A549 treated with CORT108297 at 1 μM for 4 hours (cell line): ENCODE measurements around the gene SLC4A8. TPM values are rescaled to one million over a fixed set of nuclear protein-coding genes. Genes with fewer than 3 reads are reported as not detected.

Experiments used
- total RNA-seq: library from RNA; stranded (reverse); fragments of 200-300 nt; extraction: Qiagen RNA extraction; gene quantifications from 5 replicates; pipeline ENCODE4 v1.2.3, GENCODE V29; 2022

The SLC4A8 gene
- total RNA-seq, result 0.82 to 1.6 TPM (median 1.2 TPM) in 5 replicates

DNA sequence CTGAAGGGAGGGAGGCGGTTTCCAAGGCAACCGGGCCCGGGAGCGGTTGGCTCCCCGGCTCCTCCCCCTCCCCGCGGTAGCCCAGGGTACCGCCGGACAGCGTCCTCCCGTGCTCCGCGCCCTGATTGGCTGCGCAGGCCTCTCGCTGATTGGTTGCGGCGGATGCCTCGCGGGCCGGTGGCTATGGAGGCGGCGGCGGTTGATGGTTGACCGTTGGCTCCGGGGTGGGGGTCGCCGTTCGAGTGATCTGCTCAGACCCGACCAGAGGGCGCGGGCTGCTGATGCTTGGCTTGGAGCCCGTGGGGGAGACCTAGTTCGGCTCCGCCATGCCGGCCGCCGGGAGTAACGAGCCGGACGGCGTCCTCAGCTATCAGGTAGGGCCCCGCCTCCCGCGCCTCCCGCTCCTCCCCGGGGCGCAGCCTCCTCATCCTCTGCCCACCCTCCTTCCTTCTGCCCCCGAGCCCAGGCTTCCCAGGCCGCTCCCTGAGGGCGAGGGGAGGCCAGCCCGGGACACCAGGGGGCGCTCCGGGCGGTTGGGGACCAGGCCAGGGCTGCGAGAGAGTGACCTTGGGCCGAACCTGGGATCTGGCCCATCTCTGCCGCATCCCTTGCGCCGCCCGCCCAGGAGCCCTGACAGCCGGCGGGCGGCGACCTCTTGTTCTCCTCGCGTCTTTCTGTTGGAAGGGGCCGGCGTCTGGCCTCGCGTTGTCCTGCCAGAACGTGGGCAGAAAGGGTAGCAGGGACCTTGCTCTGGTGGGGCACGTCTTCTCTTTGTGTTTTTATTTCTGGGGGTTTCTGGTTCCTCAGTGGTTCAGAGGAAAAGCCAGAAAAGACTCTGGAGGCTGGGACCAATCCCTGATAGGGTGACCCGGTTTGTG is at the start of gene SLC4A8:
Gene SLC4A8, plus strand, starts transcription at position 170 of the 878 bp plus-strand sequence. Its CDS starts 157 bp downstream, at position 327.

DNA sequence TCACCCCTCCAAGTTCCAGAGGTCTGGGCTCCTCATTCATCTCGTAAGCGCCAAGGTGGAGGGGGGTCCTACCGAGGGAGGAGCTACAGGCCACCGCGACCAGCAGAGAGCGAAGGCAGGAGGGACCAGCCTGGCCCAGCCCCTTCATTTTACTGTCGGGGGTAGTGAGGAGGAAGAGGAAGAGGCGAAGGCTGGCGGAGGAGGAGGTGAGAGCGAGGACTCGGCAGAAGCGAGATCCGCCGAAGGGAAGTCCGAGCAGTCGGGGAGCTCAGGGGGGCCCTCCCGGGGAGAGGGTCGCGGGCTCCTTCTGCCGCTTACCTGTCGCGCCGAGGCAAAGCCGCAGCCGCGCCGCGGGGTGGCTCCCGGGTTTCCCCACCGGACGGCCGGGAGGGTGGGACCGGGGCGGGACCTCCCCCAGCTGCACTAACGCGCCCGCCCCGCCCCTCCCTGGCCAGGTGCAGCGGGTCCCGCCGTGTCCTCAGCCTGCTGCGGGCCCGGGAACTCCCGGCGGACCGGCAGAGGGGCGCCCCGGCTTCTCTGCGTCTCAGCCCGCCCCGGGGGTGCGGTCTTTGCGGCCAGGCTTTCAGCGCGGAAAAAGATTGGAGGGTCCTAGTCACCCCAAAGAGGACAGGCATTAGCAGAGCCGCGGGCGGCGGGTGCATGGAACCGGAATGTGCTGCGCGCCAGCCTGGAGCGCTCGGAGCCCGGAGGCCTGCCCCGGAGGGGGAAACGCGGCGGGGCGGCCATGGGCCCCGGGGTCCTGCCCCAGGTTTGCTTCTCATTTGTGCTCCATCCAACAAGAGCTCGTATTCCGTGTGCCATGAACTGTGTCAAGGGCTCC is 33.1 kb upstream of the SLC4A8 start, which contains the start of gene GALNT6:
Gene GALNT6, minus strand, starts transcription at position 124 of the 841 bp plus-strand sequence. CDS start 11,625 bp downstream, outside the sequence.

Other genes starting within 250 kb of the SLC4A8 start
- gene POU6F1, start 206.8 kb upstream of the SLC4A8 start, total RNA-seq, result 1.1 to 1.8 TPM (median 1.6 TPM) in 5 replicates
- 316 to 373 TPM (median 326 TPM) in 5 replicates for gene DAZAP2, start 186.0 kb upstream of the SLC4A8 start, total RNA-seq
- gene SMAGP, start 154.4 kb upstream of the SLC4A8 start, total RNA-seq, result 20.2 to 25.3 TPM (median 23.0 TPM) in 5 replicates
- gene BIN2, start 100.7 kb upstream of the SLC4A8 start, total RNA-seq, result 0.07 to 0.15 TPM (median 0.10 TPM) in 5 replicates
- gene CELA1, start 78.2 kb upstream of the SLC4A8 start, total RNA-seq, result not detected in 5 replicates
- gene GALNT6, start 33.4 kb upstream of the SLC4A8 start, total RNA-seq, result 2.3 to 4.0 TPM (median 2.9 TPM) in 5 replicates
- 1.3 to 2.1 TPM (median 1.6 TPM) in 5 replicates for gene SCN8A, start 166.4 kb downstream of the SLC4A8 start, total RNA-seq